Activated CD4-positive, alpha-beta T cell treated with anti-CD3 and anti-CD28 coated beads, Interleukin-2, amount 50 U/mL, for 24 hours (primary cell): ENCODE data around the gene MRPL37.
"Not testable (repeated sequence)": the region's sequence is repeated elsewhere in the genome, so short reads cannot be mapped to it uniquely, and the experiment has no call there.

Experiments
- DNase-seq, 2 donors: peaks; one replicate each; pipeline ENCODE4 v3.0.0-alpha.2; 2020; ENCODE audit warnings: low read depth in 1 of 2, low spot score in 1 of 2

Gene MRPL37

GRCh38 chr1:54218883-54219687, 19.1 kb downstream of the MRPL37 start:
- no peak for DNase-seq

- DNase-seq = no peak
Measured at GRCh38 chr1:54219688-54220003, 19.7 kb downstream of the MRPL37 start.

- no peak for DNase-seq
Measured at GRCh38 chr1:54220004-54220811, 20.2 kb downstream of the MRPL37 start.

GRCh38 chr1:54221113-54221834, 21.3 kb downstream of the MRPL37 start:
- DNase-seq = no peak

- DNase-seq = no peak
Measured at GRCh38 chr1:54221867-54222484, 22.0 kb downstream of the MRPL37 start.

- DNase-seq = no peak
Measured at GRCh38 chr1:54222711-54223110, 22.7 kb downstream of the MRPL37 start.

GRCh38 chr1:54223441-54224202, 23.7 kb downstream of the MRPL37 start:
- no peak for DNase-seq

GRCh38 chr1:54224233-54224632, 24.3 kb downstream of the MRPL37 start:
- DNase-seq = no peak

- DNase-seq = no peak
Measured at GRCh38 chr1:54225378-54225777, 25.4 kb downstream of the MRPL37 start.

GRCh38 chr1:54225986-54226559, 26.1 kb downstream of the MRPL37 start:
- DNase-seq = no peak

GRCh38 chr1:54227091-54227602, 27.2 kb downstream of the MRPL37 start:
- DNase-seq = no peak

- no peak for DNase-seq
Measured at GRCh38 chr1:54227891-54228310, 27.9 kb downstream of the MRPL37 start.

GRCh38 chr1:54228638-54229079, 28.7 kb downstream of the MRPL37 start:
- DNase-seq = no peak

- DNase-seq = no peak
Measured at GRCh38 chr1:54229281-54229891, 29.4 kb downstream of the MRPL37 start.

- DNase-seq = no peak
Measured at GRCh38 chr1:54230507-54231339, 30.8 kb downstream of the MRPL37 start.

GRCh38 chr1:54233196-54233595, 33.2 kb downstream of the MRPL37 start:
- DNase-seq = not testable (repeated sequence)

- no peak for DNase-seq
Measured at GRCh38 chr1:54234284-54234683, 34.3 kb downstream of the MRPL37 start.

- DNase-seq = no peak
Measured at GRCh38 chr1:54237586-54237985, 37.6 kb downstream of the MRPL37 start.
